Retina (tissue), 1 donor: ENCODE measurements around the gene PRRG4.
"Not testable (repeated sequence)": the region's sequence is repeated elsewhere in the genome, so short reads cannot be mapped to it uniquely, and the experiment has no call there.

Experiments
- DNase-seq: peaks from one replicate; pipeline ENCODE4 v3.0.0-alpha.2; 2016

The PRRG4 gene

GRCh38 chr11:32831221-32831620 is 1.5 kb downstream of the PRRG4 start:
- DNase-seq = peak; percentile 8

GRCh38 chr11:32833921-32834320 is 4.2 kb downstream of the PRRG4 start:
- DNase-seq = no peak

- no peak for DNase-seq
Measured at GRCh38 chr11:32836946-32837345, 7.2 kb downstream of the PRRG4 start.

GRCh38 chr11:32838505-32839274 is 9.0 kb downstream of the PRRG4 start:
- DNase-seq = no peak

GRCh38 chr11:32839308-32839707 is 9.6 kb downstream of the PRRG4 start:
- DNase-seq = no peak

- DNase-seq = no peak
Measured at GRCh38 chr11:32840587-32840986, 10.9 kb downstream of the PRRG4 start.

GRCh38 chr11:32843544-32843943 is 13.8 kb downstream of the PRRG4 start:
- DNase-seq = no peak

- DNase-seq = no peak
Measured at GRCh38 chr11:32847511-32847910, 17.8 kb downstream of the PRRG4 start.

- no peak for DNase-seq
Measured at GRCh38 chr11:32849761-32850160, 20.0 kb downstream of the PRRG4 start.

GRCh38 chr11:32851251-32851650 is 21.5 kb downstream of the PRRG4 start:
- DNase-seq = no peak

- no peak for DNase-seq
Measured at GRCh38 chr11:32852207-32852606, 22.5 kb downstream of the PRRG4 start.

GRCh38 chr11:32855601-32856000 is 25.9 kb downstream of the PRRG4 start:
- no peak for DNase-seq

GRCh38 chr11:32858731-32859130 is 29.0 kb downstream of the PRRG4 start:
- no peak for DNase-seq

- DNase-seq = no peak
Measured at GRCh38 chr11:32861850-32862577, 32.3 kb downstream of the PRRG4 start.

- no peak for DNase-seq
Measured at GRCh38 chr11:32864555-32864954, 34.8 kb downstream of the PRRG4 start.

GRCh38 chr11:32868752-32869151 is 39.0 kb downstream of the PRRG4 start:
- not testable (repeated sequence) for DNase-seq

GRCh38 chr11:32870676-32871075 is 40.9 kb downstream of the PRRG4 start:
- DNase-seq = no peak

- no peak for DNase-seq
Measured at GRCh38 chr11:32874132-32874531, 44.4 kb downstream of the PRRG4 start.

- DNase-seq = no peak
Measured at GRCh38 chr11:32881286-32881685, 51.6 kb downstream of the PRRG4 start.

- no peak for DNase-seq
Measured at GRCh38 chr11:32883421-32883820, 53.7 kb downstream of the PRRG4 start.

GRCh38 chr11:32884023-32884422 is 54.3 kb downstream of the PRRG4 start:
- DNase-seq = no peak

- no peak for DNase-seq
Measured at GRCh38 chr11:32884770-32885384, 55.1 kb downstream of the PRRG4 start.

- DNase-seq = no peak
Measured at GRCh38 chr11:32885556-32885955, 55.8 kb downstream of the PRRG4 start.

- DNase-seq = no peak
Measured at GRCh38 chr11:32886180-32886579, 56.5 kb downstream of the PRRG4 start.
